Neuronal stem cell (in vitro differentiated cells): ENCODE results near the gene HGF.

Source experiments
- DNase-seq: peaks from one replicate; pipeline ENCODE4 v3.0.0-alpha.2; 2013; ENCODE audit warnings: low spot score
- H2AFZ ChIP-seq: one replicate; pipeline ENCODE4 v1.6.1; 2013; ENCODE audit warnings: mild to moderate bottlenecking, low read length, inconsistent platforms
- H2AK5ac ChIP-seq: 2 replicates; pipeline ENCODE4 v1.6.1; 2013; ENCODE audit warnings: low read depth, mild to moderate bottlenecking, inconsistent platforms, low read length, moderate library complexity, mixed read lengths
- H2BK120ac ChIP-seq: 2 replicates; pipeline ENCODE4 v1.6.1; 2013; ENCODE audit warnings: low read depth, mild to moderate bottlenecking, inconsistent platforms, low read length, moderate library complexity, mixed read lengths
- H2BK12ac ChIP-seq: one replicate; pipeline ENCODE4 v1.6.1; 2013; ENCODE audit warnings: low read length, inconsistent platforms
- H2BK15ac ChIP-seq: 2 replicates; pipeline ENCODE4 v1.6.1; 2013; ENCODE audit warnings: mild to moderate bottlenecking, low read length, inconsistent platforms, mixed read lengths
- H2BK5ac ChIP-seq: one replicate; pipeline ENCODE4 v1.6.1; 2013; ENCODE audit warnings: inconsistent platforms, mild to moderate bottlenecking, low read length, moderate library complexity
- H3K14ac ChIP-seq: one replicate; pipeline ENCODE4 v1.6.1; 2013; ENCODE audit warnings: low read length, inconsistent platforms
- H3K18ac ChIP-seq: 2 replicates; pipeline ENCODE4 v1.6.1; 2013; ENCODE audit warnings: low read length, inconsistent platforms
- H3K23ac ChIP-seq: 2 replicates; pipeline ENCODE4 v1.6.1; 2013; ENCODE audit warnings: low read depth, mild to moderate bottlenecking, mixed read lengths, low read length, inconsistent platforms; ENCODE audit not compliant: poor library complexity
- H3K27ac ChIP-seq: replicated peaks from 3 replicates; pipeline ENCODE4 v1.5.1; 2013; ENCODE audit warnings: low read length, inconsistent platforms
- H3K27me3 ChIP-seq, 3 experiments: 2 replicates each; pipeline ENCODE4 v1.6.1; 2013; ENCODE audit warnings: low read length in 3 of 3, mild to moderate bottlenecking in 2 of 3, inconsistent platforms in 1 of 3, low read depth in 1 of 3, mixed read lengths in 1 of 3, moderate library complexity in 1 of 3; ENCODE audit not compliant: control insufficient read depth in 3 of 3, insufficient read depth in 3 of 3
- H3K36me3 ChIP-seq, 2 donors: replicated peaks in 1 of 2; 2 replicates each; pipeline ENCODE4 v1.6.1; 2013; ENCODE audit warnings: low read length in 2 of 2; ENCODE audit not compliant: control insufficient read depth in 2 of 2, insufficient read depth in 2 of 2
- H3K4ac ChIP-seq: 2 replicates; pipeline ENCODE4 v1.6.1; 2013; ENCODE audit warnings: inconsistent platforms, mild to moderate bottlenecking, low read length, moderate library complexity
- H3K4me1 ChIP-seq, 2 donors: 1 replicate in 1 of 2; 2 replicates in 1 of 2; pipeline ENCODE4 v1.6.1; 2013; ENCODE audit warnings: low read length in 2 of 2, low read depth in 1 of 2; ENCODE audit not compliant: control insufficient read depth in 2 of 2, insufficient read depth in 1 of 2
- H3K4me2 ChIP-seq: one replicate; pipeline ENCODE4 v1.6.1; 2013; ENCODE audit warnings: mild to moderate bottlenecking, low read length, inconsistent platforms; ENCODE audit not compliant: insufficient read depth, poor library complexity, severe bottlenecking
- H3K4me3 ChIP-seq, 2 donors: 2 replicates each; pipeline ENCODE4 v1.5.1; 2013; ENCODE audit warnings: low read length in 2 of 2, mild to moderate bottlenecking in 2 of 2, inconsistent platforms in 1 of 2, moderate library complexity in 1 of 2
- H3K79me1 ChIP-seq: one replicate; pipeline ENCODE4 v1.6.1; 2013; ENCODE audit warnings: low read depth, mild to moderate bottlenecking, inconsistent platforms, low read length, moderate library complexity
- H3K9ac ChIP-seq: one replicate; pipeline ENCODE4 v1.6.1; 2013; ENCODE audit warnings: mild to moderate bottlenecking, low read depth, low read length, inconsistent platforms; ENCODE audit not compliant: poor library complexity
- H3K9me3 ChIP-seq, 2 donors: replicated peaks in 1 of 2; 2 replicates each; pipeline versions ENCODE3 to v1.6.1; 2013; ENCODE audit warnings: low read length in 2 of 2, mild to moderate bottlenecking in 2 of 2, inconsistent platforms in 1 of 2, low read depth in 1 of 2, mixed read lengths in 1 of 2, moderate library complexity in 1 of 2; ENCODE audit not compliant: control insufficient read depth in 2 of 2, insufficient read depth in 1 of 2
- H4K8ac ChIP-seq: one replicate; pipeline ENCODE4 v1.6.1; 2013; ENCODE audit warnings: low read depth, mild to moderate bottlenecking, inconsistent platforms, low read length, moderate library complexity
- H4K91ac ChIP-seq: one replicate; pipeline ENCODE4 v1.6.1; 2013; ENCODE audit warnings: low read length, low read depth, mild to moderate bottlenecking, inconsistent platforms; ENCODE audit not compliant: poor library complexity
- WGBS, 2 donors: extraction: QIAGEN DNeasy Blood & Tissue Kit; methylation state at CpG; one replicate each; pipeline ENCODE4 v1.1.7; 2013; ENCODE audit warnings: missing lambda C conversion rate in 2 of 2, mixed read lengths in 1 of 2; ENCODE audit not compliant: insufficient read length in 2 of 2, insufficient replicate concordance in 1 of 2; ENCODE audit errors: extremely low coverage in 2 of 2; 5-methylcytosine and 5-hydroxymethylcytosine counted together

HGF gene

DNA sequence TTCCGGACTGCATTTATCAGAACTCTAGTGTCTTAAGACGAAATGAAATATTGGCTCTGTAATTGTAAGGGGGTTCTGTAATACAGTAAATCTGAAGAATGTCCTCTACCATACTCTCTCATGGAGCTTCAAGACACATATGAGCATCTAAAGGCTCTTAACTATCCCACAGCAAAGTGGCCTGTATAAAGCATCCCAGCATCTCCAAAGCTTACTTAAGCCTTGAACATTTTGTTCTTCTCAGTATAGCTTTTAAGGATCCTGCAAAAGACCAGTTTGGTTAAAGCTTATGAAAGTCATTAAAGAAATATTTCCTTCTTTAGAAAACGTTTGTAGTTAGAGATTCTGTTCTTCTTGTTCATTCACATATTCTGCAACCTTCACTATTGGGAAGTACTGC lies 75.1 kb downstream of the HGF start:
- H3K9ac ChIP-seq: no peak overlapping the region
- H3K36me3 ChIP-seq: no peaks in the 10 kb centered on the region
- DNase-seq: no peak

DNA sequence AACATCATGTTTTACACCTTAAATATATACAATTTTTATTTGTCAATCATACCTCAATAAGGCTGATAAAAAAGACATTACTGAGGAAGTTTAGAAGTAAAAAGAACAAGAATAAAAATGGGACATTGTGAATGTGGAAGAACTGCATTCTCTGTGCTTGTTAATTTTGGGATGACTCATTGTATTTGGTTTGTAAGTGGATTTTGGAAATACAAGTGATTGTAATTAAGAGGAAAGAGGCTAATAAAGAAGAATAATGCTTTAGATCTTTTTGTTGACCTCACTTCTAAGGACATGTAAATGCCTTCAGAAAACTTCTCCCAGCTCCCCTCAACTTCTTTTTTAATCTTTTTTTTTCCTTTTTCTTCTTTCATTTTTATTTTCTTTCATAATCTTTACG lies 76.0 kb downstream of the HGF start:
- no peak for DNase-seq
- H2AFZ ChIP-seq: no peak overlapping the region
- H2AK5ac ChIP-seq: no peak overlapping the region
- no peaks in the 10 kb centered on the region for H3K79me1 ChIP-seq
- H2BK5ac ChIP-seq: no peak overlapping the region
- H3K4ac ChIP-seq: no peak overlapping the region
- no peak overlapping the region for H2BK12ac ChIP-seq
- peaks cover 3 to 10% of the 10 kb centered on the region in 2 donors for H3K4me1 ChIP-seq
- H3K23ac ChIP-seq: no peak overlapping the region
- no peak overlapping the region for H4K8ac ChIP-seq
- no peak overlapping the region for H2BK15ac ChIP-seq
- no peaks in the 10 kb centered on the region for H3K9me3 ChIP-seq
- H3K9ac ChIP-seq: no peak overlapping the region
- H3K36me3 ChIP-seq: no peaks in the 10 kb centered on the region
- H3K4me2 ChIP-seq: no peak overlapping the region
- H4K91ac ChIP-seq: no peak overlapping the region
- H3K27me3 ChIP-seq: no peaks in the 10 kb centered on the region
- 100% methylated on average over 1 of the region's 1 CpG for WGBS, 2 donors
- H3K27ac ChIP-seq: no peak overlapping the region
- no peak overlapping the region for H3K14ac ChIP-seq
- no peak overlapping the region for H3K4me3 ChIP-seq
- H3K18ac ChIP-seq: no peak overlapping the region
- no peak overlapping the region for H2BK120ac ChIP-seq

More for the DNA sequence above, 75.1 kb downstream of the HGF start:
- Histone ChIP-seq H4K91ac (no peak overlapping the region), H3K4me2 (no peak overlapping the region), H2BK120ac (no peak overlapping the region), H3K79me1 (no peaks in the 10 kb centered on the region), H3K9me3 (no peaks in the 10 kb centered on the region), H3K18ac (no peak overlapping the region), H2AK5ac (no peak overlapping the region), H2BK5ac (no peak overlapping the region), H2AFZ (no peak overlapping the region), H3K4me3 (no peak overlapping the region), H3K4me1 (peaks cover 3 to 8% of the 10 kb centered on the region in 2 donors), H2BK12ac (no peak overlapping the region), H3K4ac (no peak overlapping the region), H3K27me3 (no peaks in the 10 kb centered on the region), H2BK15ac (no peak overlapping the region), H3K27ac (no peak overlapping the region), H3K14ac (no peak overlapping the region), H3K23ac (no peak overlapping the region), H4K8ac (no peak overlapping the region)
- WGBS, 2 donors: no CpG with 5 or more reads among the region's 3 CpGs

DNA sequence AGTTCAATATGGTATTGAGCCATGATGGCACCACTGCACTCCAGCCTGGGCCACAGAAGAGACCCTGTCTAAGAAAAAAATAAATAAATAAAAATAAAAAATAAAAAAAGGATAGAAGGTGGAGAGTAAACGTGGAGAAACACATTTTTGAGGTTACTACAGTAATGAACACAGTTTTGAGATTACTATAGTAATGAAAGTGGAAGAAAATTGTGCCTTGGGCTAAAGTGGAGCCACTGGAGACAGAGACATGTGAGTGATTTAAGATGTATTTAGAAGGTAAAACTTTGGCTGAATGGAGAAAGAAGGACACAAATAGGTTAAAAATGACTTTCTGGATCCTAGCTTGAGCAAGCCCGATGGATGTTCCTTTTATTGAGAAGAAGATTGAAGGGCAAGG lies 76.8 kb downstream of the HGF start:
- Histone ChIP-seq H2AFZ (peak overlapping the region; percentile 8), H3K79me1 (no peaks in the 10 kb centered on the region), H3K18ac (no peak overlapping the region), H3K9ac (no peak overlapping the region), H3K23ac (no peak overlapping the region), H3K36me3 (no peaks in the 10 kb centered on the region), H2AK5ac (no peak overlapping the region), H4K91ac (no peak overlapping the region), H2BK120ac (no peak overlapping the region), H3K14ac (no peak overlapping the region), H3K4me3 (no peak overlapping the region), H3K27me3 (no peaks in the 10 kb centered on the region), H3K9me3 (no peaks in the 10 kb centered on the region), H2BK15ac (no peak overlapping the region), H2BK5ac (no peak overlapping the region), H3K4ac (no peak overlapping the region), H3K4me2 (no peak overlapping the region), H4K8ac (no peak overlapping the region), H3K4me1 (peaks cover 3 to 13% of the 10 kb centered on the region in 2 donors), H3K27ac (no peak overlapping the region), H2BK12ac (no peak overlapping the region)
- DNase-seq: no peak
- 100% methylated on average over 1 of the region's 2 CpGs; no CpG with 5 or more reads in 1 of the 2 donors for WGBS, 2 donors

DNA sequence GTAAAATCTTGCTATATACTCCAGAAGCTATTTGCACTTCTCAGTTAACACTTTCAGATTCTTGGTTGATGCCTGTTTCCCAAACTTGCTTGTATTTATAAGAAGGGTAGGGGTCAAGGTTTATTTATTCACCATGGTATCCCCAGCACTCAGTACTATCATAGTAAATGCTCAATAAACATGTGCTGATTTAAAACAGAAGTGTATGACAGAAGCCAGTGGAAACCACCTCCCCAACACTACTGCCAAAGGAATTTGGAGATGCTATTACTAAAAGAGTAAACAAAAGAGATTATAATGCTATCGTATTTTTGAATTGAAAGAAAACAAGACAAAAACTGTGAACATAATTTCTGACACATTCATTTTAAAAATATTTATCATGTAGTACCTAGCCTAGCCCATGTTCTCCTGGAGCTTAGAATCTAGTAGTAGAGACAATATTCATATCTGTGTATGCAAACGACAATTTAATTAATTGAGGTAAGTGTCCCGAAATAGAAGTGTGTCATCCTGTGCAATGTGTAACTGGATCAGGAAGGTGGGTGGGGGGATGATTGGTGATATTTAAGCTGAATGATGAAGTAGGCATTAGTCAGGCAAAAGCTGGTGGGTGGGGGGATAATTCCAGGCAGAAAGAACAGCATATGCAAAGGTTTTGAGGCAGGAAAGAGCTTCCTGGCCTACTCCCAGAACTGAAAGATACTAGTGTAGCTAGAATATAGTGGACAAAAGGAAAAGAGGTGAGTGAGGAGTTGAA lies 77.5 kb downstream of the HGF start:
- DNase-seq: no peak
- no peak overlapping the region for H3K27ac ChIP-seq

More for the DNA sequence above, 77.5 kb downstream of the HGF start:
- Histone ChIP-seq H2BK5ac (no peak overlapping the region), H3K23ac (no peak overlapping the region), H2AK5ac (no peak overlapping the region), H3K18ac (no peak overlapping the region), H3K27me3 (no peaks in the 10 kb centered on the region), H2AFZ (no peak overlapping the region), H2BK12ac (no peak overlapping the region), H3K9ac (no peak overlapping the region), H3K4ac (no peak overlapping the region), H4K91ac (no peak overlapping the region), H3K9me3 (no peaks in the 10 kb centered on the region), H2BK15ac (no peak overlapping the region), H3K36me3 (no peaks in the 10 kb centered on the region), H3K4me3 (no peak overlapping the region), H3K4me2 (no peak overlapping the region), H3K79me1 (no peaks in the 10 kb centered on the region), H4K8ac (no peak overlapping the region), H2BK120ac (no peak overlapping the region), H3K14ac (no peak overlapping the region), H3K4me1 (peaks cover 3 to 15% of the 10 kb centered on the region in 2 donors)
- WGBS, 2 donors: no CpG with 5 or more reads among the region's 3 CpGs
